Osteocyte (in vitro differentiated cells): ENCODE measurements around the gene BRIP1. TPM values are rescaled to one million over a fixed set of nuclear protein-coding genes. Genes with fewer than 3 reads are reported as not detected.

ENCODE experiments used
- DNase-seq: peaks from one replicate; pipeline ENCODE4 v3.0.0; 2021; ENCODE audit warnings: mixed read lengths; ENCODE audit not compliant: unreplicated experiment; ENCODE audit errors: extremely low spot score
- H3K27ac Mint-ChIP-seq: one replicate; pipeline ENCODE4 v1.8.0; 2021; ENCODE audit warnings: mild to moderate bottlenecking, mixed read lengths; ENCODE audit not compliant: unreplicated experiment
- H3K27me3 Mint-ChIP-seq: one replicate; pipeline ENCODE4 v1.8.0; 2021; ENCODE audit warnings: mixed read lengths; ENCODE audit not compliant: unreplicated experiment
- H3K36me3 Mint-ChIP-seq: one replicate; pipeline ENCODE4 v1.8.0; 2021; ENCODE audit warnings: mixed read lengths; ENCODE audit not compliant: unreplicated experiment
- H3K4me1 Mint-ChIP-seq: one replicate; pipeline ENCODE4 v1.8.0; 2021; ENCODE audit warnings: mixed read lengths; ENCODE audit not compliant: unreplicated experiment
- H3K4me3 Mint-ChIP-seq: one replicate; pipeline ENCODE4 v1.8.0; 2021; ENCODE audit warnings: mild to moderate bottlenecking, moderate library complexity, mixed read lengths; ENCODE audit not compliant: unreplicated experiment
- H3K9me3 Mint-ChIP-seq: one replicate; pipeline ENCODE4 v1.8.0; 2021; ENCODE audit warnings: mixed read lengths; ENCODE audit not compliant: unreplicated experiment
- CTCF ChIP-seq: fragments of 200-600 bp; sonication (generic); IDR thresholded peaks from 2 replicates; pipeline ENCODE4 v1.5.0; 2021; ENCODE audit warnings: antibody characterized with exemption, mild to moderate bottlenecking, moderate library complexity
- total RNA-seq: library from RNA; stranded (reverse); gene quantifications from 2 replicates; pipeline ENCODE4 v1.2.1, GENCODE V29; 2021

BRIP1 gene
- total RNA-seq, 1 donor from 2014 or later = 4.6 TPM

GRCh38 chr17:61737820-61738219 is 125.5 kb downstream of the BRIP1 start:
- Mint-ChIP-seq H3K27ac (no peak overlapping the region), H3K27me3 (no peaks in the 10 kb centered on the region), H3K4me3 (no peak overlapping the region), H3K4me1 (no peaks in the 10 kb centered on the region), H3K9me3 (peaks cover 31% of the 10 kb centered on the region), H3K36me3 (peaks cover 19% of the 10 kb centered on the region)
- no peak for TF ChIP-seq CTCF
- no peak for DNase-seq

DNA sequence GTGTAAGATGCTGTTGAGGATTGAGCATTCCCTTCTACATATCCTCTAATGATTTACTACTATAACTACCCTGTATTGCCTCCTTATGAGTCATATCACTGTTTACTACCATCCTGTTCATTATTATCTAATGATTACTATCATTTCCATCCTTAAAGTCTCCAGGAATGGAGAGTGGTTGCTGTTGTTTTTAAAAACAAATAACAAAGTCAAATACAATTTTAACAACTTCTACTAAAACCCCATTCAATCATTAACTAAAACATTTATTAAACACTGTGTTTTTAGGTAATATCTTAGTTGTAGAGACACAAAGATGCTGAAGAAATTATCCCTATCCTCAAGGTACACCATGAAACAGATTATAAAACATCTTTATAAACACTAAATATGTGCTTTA is 126.9 kb downstream of the BRIP1 start:
- Mint-ChIP-seq H3K9me3 (peaks cover 26% of the 10 kb centered on the region), H3K36me3 (peaks cover 11% of the 10 kb centered on the region), H3K4me1 (peaks cover 1% of the 10 kb centered on the region), H3K27me3 (no peaks in the 10 kb centered on the region), H3K4me3 (no peak overlapping the region), H3K27ac (no peak overlapping the region)
- DNase-seq = no peak
- TF ChIP-seq CTCF = no peak

- Mint-ChIP-seq H3K36me3 (peaks cover 5% of the 10 kb centered on the region), H3K27ac (no peak overlapping the region), H3K4me3 (no peak overlapping the region), H3K9me3 (peaks cover 20% of the 10 kb centered on the region), H3K27me3 (no peaks in the 10 kb centered on the region), H3K4me1 (peaks cover 2% of the 10 kb centered on the region)
- no peak for DNase-seq
- TF ChIP-seq CTCF = no peak
Observed at GRCh38 chr17:61735807-61736206, 127.5 kb downstream of the BRIP1 start.

GRCh38 chr17:61734466-61734865 is 128.9 kb downstream of the BRIP1 start:
- no peak for TF ChIP-seq CTCF
- H3K27me3 Mint-ChIP-seq = no peaks in the 10 kb centered on the region
- H3K4me1 Mint-ChIP-seq = peaks cover 2% of the 10 kb centered on the region
- DNase-seq = no peak
- no peak overlapping the region for H3K4me3 Mint-ChIP-seq
- H3K27ac Mint-ChIP-seq = no peak overlapping the region
- H3K9me3 Mint-ChIP-seq = peaks cover 20% of the 10 kb centered on the region
- H3K36me3 Mint-ChIP-seq = peaks cover 5% of the 10 kb centered on the region

DNA sequence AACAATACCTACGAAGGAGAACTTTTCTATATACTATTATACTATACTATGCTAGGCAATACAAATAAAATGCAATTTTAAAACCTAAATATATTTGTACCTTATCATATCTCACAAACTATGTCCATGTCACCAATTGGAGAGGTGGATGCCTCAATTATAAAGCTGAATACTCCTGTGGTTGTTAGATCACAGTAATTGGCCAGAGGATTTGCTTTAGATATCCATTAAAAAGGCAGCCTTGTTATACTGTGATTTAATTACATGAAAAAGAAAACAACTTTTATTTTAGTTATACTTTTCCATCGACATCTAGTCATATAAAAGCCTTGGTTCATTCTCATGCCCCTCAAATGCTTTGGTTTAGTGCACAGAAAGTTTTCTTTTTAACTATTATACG is 129.3 kb downstream of the BRIP1 start:
- Mint-ChIP-seq H3K27me3 (no peaks in the 10 kb centered on the region), H3K4me3 (no peak overlapping the region), H3K9me3 (peaks cover 20% of the 10 kb centered on the region), H3K4me1 (peaks cover 2% of the 10 kb centered on the region), H3K36me3 (peaks cover 5% of the 10 kb centered on the region), H3K27ac (no peak overlapping the region)
- TF ChIP-seq CTCF = no peak
- no peak for DNase-seq
